NCI-H82 (cell line): Measurements from ENCODE around the gene KDELR3.
A peak's percentile ranks its signal among the peaks of the same experiment; 100 is the strongest.

Source experiments
- DNase-seq: peaks from one replicate; lab custom pipeline; 2025; lab: John Stamatoyannopoulos, UW

KDELR3 gene

GRCh38 chr22:38482662-38483308 is 14.9 kb downstream of the KDELR3 start:
- no peak for DNase-seq

GRCh38 chr22:38484244-38484643 is 16.3 kb downstream of the KDELR3 start:
- no peak for DNase-seq

- DNase-seq = no peak
Measured at GRCh38 chr22:38485783-38486182, 17.9 kb downstream of the KDELR3 start.

GRCh38 chr22:38487946-38488345 is 20.1 kb downstream of the KDELR3 start:
- no peak for DNase-seq

GRCh38 chr22:38489142-38489541 is 21.2 kb downstream of the KDELR3 start:
- DNase-seq = no peak

GRCh38 chr22:38489561-38490145 is 21.8 kb downstream of the KDELR3 start:
- DNase-seq = no peak

- DNase-seq = no peak
Measured at GRCh38 chr22:38490475-38490874, 22.6 kb downstream of the KDELR3 start.

- no peak for DNase-seq
Measured at GRCh38 chr22:38490915-38491314, 23.0 kb downstream of the KDELR3 start.

GRCh38 chr22:38491707-38492348 is 23.9 kb downstream of the KDELR3 start:
- DNase-seq = no peak

GRCh38 chr22:38494498-38494897 is 26.6 kb downstream of the KDELR3 start:
- DNase-seq = no peak

GRCh38 chr22:38494939-38495338 is 27.0 kb downstream of the KDELR3 start:
- DNase-seq = no peak

- no peak for DNase-seq
Measured at GRCh38 chr22:38497869-38498268, 30.0 kb downstream of the KDELR3 start.

GRCh38 chr22:38501797-38502672 is 34.1 kb downstream of the KDELR3 start:
- no peak for DNase-seq

GRCh38 chr22:38503021-38503420 is 35.1 kb downstream of the KDELR3 start:
- DNase-seq = no peak

- peak; percentile 53 for DNase-seq
Measured at GRCh38 chr22:38504731-38505540, 37.0 kb downstream of the KDELR3 start.

GRCh38 chr22:38505541-38506117 is 37.7 kb downstream of the KDELR3 start:
- peak; percentile 67 for DNase-seq

- DNase-seq = peak; percentile 98
Measured at GRCh38 chr22:38506118-38506962, 38.4 kb downstream of the KDELR3 start, which contains the start of gene DDX17. DDX17 (minus strand) TSS chr22:38506311.

- no peak for DNase-seq
Measured at GRCh38 chr22:38510416-38510970, 42.6 kb downstream of the KDELR3 start.

GRCh38 chr22:38513063-38513462 is 45.2 kb downstream of the KDELR3 start:
- peak; percentile 49 for DNase-seq

GRCh38 chr22:38518620-38519019 is 50.7 kb downstream of the KDELR3 start:
- DNase-seq = no peak
